ENCODE data around the gene NTF3. TPM values are rescaled to one million over a fixed set of nuclear protein-coding genes. Genes with fewer than 3 reads are reported as not detected.

NTF3 gene
- total and polyA plus RNA-seq, 2 of the 8 experiments (the other 6 are each of a cell fraction or from before 2014, with no cell fraction given), result 1.4 to 2.3 TPM

GRCh38 chr12:5479761-5480160 is 47.9 kb downstream of the NTF3 start (continued):
- TF ChIP-seq CHD2 (IDR thresholded peaks at IDR 0.05; ENCODE audit: low read length), result no peak
- TF ChIP-seq JUND (IDR thresholded peaks at IDR 0.05; ENCODE audit: low read length), result no peak
